GM13976 (cell line): ENCODE data around the gene BRICD5.

Source experiments
- DNase-seq: peaks from one replicate; pipeline ENCODE4 v3.0.0; 2012; ENCODE audit warnings: low spot score
- in situ Hi-C: fragments of 300-500 bp; cut with MboI; formaldehyde crosslinking; loops from one replicate; pipeline ENCODE4 v1.12.0; 2022; ENCODE audit warnings: low sequenced_read_pairs, mixed read lengths, inconsistent platforms; ENCODE audit not compliant: unreplicated experiment
- TF ChIP-seq, protein P1 (sequence below): IDR thresholded peaks from 2 replicates; pipeline ENCODE4 v1.5.1; 2012; ENCODE audit warnings: borderline replicate concordance, mild to moderate bottlenecking; ENCODE audit not compliant: insufficient read depth; ENCODE audit errors: extremely low read depth, missing control alignments, control extremely low read depth

Gene BRICD5

GRCh38 chr16:2187212-2187611 is 23.5 kb downstream of the BRICD5 start:
- no peak for DNase-seq
- in situ Hi-C loops, result no loop called here

GRCh38 chr16:2186505-2186904 is 24.2 kb downstream of the BRICD5 start:
- DNase-seq, result no peak
- TF ChIP-seq, protein P1, sequence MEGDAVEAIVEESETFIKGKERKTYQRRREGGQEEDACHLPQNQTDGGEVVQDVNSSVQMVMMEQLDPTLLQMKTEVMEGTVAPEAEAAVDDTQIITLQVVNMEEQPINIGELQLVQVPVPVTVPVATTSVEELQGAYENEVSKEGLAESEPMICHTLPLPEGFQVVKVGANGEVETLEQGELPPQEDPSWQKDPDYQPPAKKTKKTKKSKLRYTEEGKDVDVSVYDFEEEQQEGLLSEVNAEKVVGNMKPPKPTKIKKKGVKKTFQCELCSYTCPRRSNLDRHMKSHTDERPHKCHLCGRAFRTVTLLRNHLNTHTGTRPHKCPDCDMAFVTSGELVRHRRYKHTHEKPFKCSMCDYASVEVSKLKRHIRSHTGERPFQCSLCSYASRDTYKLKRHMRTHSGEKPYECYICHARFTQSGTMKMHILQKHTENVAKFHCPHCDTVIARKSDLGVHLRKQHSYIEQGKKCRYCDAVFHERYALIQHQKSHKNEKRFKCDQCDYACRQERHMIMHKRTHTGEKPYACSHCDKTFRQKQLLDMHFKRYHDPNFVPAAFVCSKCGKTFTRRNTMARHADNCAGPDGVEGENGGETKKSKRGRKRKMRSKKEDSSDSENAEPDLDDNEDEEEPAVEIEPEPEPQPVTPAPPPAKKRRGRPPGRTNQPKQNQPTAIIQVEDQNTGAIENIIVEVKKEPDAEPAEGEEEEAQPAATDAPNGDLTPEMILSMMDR, result no peak
- in situ Hi-C loops, result no loop called here

More at GRCh38 chr16:2187212-2187611, 23.5 kb downstream of the BRICD5 start:
- TF ChIP-seq, protein P1, result no peak

GRCh38 chr16:2186064-2186463 is 24.6 kb downstream of the BRICD5 start:
- TF ChIP-seq, protein P1, result no peak
- in situ Hi-C loops, result no loop called here
- DNase-seq, result no peak

DNA sequence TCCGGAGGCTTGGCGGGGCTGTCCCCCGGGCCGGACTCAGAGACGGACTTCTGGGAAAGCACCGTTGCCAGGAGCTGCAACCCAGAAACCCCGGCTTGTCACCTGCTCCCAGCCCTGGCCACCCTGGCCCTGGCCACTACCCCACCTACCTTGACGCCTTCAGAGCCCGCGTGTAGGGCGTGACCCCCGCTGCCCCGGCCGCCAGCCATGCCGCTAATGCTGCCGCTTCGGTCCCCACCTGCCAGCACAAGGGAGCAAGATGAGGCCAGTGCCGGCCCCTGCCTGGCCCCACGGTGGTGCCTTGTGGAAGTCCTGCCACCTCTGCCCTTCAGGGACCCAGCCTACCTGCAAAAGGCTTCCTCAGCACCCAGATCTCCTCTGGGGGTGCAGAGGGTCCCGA is 25.7 kb downstream of the BRICD5 start:
- DNase-seq, result no peak
- TF ChIP-seq, protein P1, result no peak
- in situ Hi-C loops, result no loop called here

- TF ChIP-seq, protein P1, result no peak
- in situ Hi-C loops, result no loop called here
- DNase-seq, result no peak
Observed at GRCh38 chr16:2184346-2184745, 26.3 kb downstream of the BRICD5 start.

- in situ Hi-C loops, result no loop called here
- TF ChIP-seq, protein P1, result no peak
- DNase-seq, result no peak
Observed at GRCh38 chr16:2183671-2184070, 27.0 kb downstream of the BRICD5 start.

DNA sequence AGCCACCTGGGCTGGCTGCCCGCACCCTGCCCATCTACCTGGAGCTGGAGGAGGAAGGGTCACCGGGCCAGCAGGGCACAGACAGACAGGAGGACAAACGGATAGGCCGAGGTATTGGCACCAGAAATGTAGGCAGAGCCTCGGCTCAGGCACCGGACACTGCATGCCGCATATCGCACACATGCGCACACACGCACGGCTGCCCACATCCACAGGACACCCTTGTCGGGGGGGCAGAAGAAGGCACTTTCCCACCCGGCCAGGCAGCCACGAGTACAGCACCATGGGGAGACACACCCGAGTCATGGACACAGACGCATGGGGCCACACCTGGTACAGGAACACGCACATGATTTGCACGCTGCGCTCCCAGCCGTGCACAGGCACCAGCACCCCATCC is 28.7 kb downstream of the BRICD5 start:
- in situ Hi-C loops, result no loop called here
- no peak for DNase-seq
- TF ChIP-seq, protein P1, result no peak
